Endothelial cell of umbilical vein (primary cell): ENCODE measurements around the gene PAK4. TPM values are rescaled to one million over a fixed set of nuclear protein-coding genes. Genes with fewer than 3 reads are reported as not detected.

Experiments
- BruUV-seq: library from RNA; stranded (reverse); fragments of 400-500 nt; replicated peaks from 2 replicates; lab custom pipeline; 2021; lab: Mats Ljungman, UMichigan
- CTCF ChIA-PET: fragments of 300-600, 350-600 bp; sonication (Branson Sonifier 250); formaldehyde crosslinking; loops from one replicate; lab custom pipeline; 2021; ENCODE audit warnings: antibody characterized with exemption, inconsistent platforms; lab: Charles Lee
- POLR2A ChIA-PET: fragments of 300-600, 350-600 bp; sonication (Branson Sonifier 250); formaldehyde crosslinking; loops from one replicate; lab custom pipeline; 2021; ENCODE audit warnings: antibody characterized with exemption, inconsistent platforms; lab: Charles Lee
- DNase-seq: peaks from one replicate; pipeline ENCODE4 v3.0.0-alpha.2; 2011; ENCODE audit warnings: low read depth, low spot score
- FAIRE-seq: peaks from 2 replicates; lab custom pipeline; 2011; peaks lifted over from hg19 to GRCh38; lab: Jason Lieb, UNC
- H2AFZ ChIP-seq: 2 replicates; pipeline ENCODE4 v1.6.0; 2012; ENCODE audit warnings: low read depth, low read length, control low read depth, inconsistent platforms
- H3K27ac ChIP-seq: 2 replicates; pipeline ENCODE4 v1.5.1; 2011; ENCODE audit warnings: low read depth, mild to moderate bottlenecking, control low read depth, low read length, moderate library complexity; ENCODE audit not compliant: insufficient read depth
- H3K27me3 ChIP-seq, 2 experiments: 2 replicates each; pipeline versions ENCODE4 v1.6.0 to v1.6.1; 2011; ENCODE audit warnings: low read length in 2 of 2, mixed read lengths in 1 of 2; ENCODE audit not compliant: control insufficient read depth in 2 of 2, insufficient read depth in 2 of 2
- H3K36me3 ChIP-seq, 2 experiments: 2 replicates in 1 of 2; 3 replicates in 1 of 2; pipeline ENCODE4 v1.5.1; 2011; ENCODE audit warnings: low read length in 2 of 2, mild to moderate bottlenecking in 1 of 2, moderate library complexity in 1 of 2; ENCODE audit not compliant: control insufficient read depth in 2 of 2, insufficient read depth in 2 of 2; ENCODE audit errors: extremely low read depth in 1 of 2
- H3K4me1 ChIP-seq: 3 replicates; pipeline ENCODE4 v1.5.1; 2011; ENCODE audit warnings: mild to moderate bottlenecking, low read length; ENCODE audit not compliant: control insufficient read depth, insufficient read depth; ENCODE audit errors: extremely low read depth
- H3K4me2 ChIP-seq: 2 replicates; pipeline ENCODE4 v1.6.1; 2011; ENCODE audit warnings: low read length, control low read depth, mixed read lengths; ENCODE audit not compliant: insufficient read depth
- H3K4me3 ChIP-seq, 3 experiments: fragments of 200-600 bp in 1 of 3; sonication (generic), shearing (Covaris generic) in 1 of 3; replicated peaks in 1 of 3; 2 replicates each; pipeline ENCODE4 v1.5.1; 2011 to 2016; ENCODE audit warnings: control low read depth in 3 of 3, low read length in 3 of 3, mild to moderate bottlenecking in 2 of 3, inconsistent platforms in 1 of 3, low read depth in 1 of 3, moderate library complexity in 1 of 3; ENCODE audit not compliant: insufficient read depth in 1 of 3
- H3K79me2 ChIP-seq: 2 replicates; pipeline ENCODE4 v1.6.0; 2012; ENCODE audit warnings: low read length, inconsistent platforms; ENCODE audit not compliant: control insufficient read depth, insufficient read depth
- H3K9ac ChIP-seq: replicated peaks from 2 replicates; pipeline ENCODE3; 2011; ENCODE audit warnings: low read length, control low read depth; ENCODE audit not compliant: insufficient read depth; ENCODE audit errors: extremely low read depth
- H3K9me1 ChIP-seq: replicated peaks from 3 replicates; pipeline ENCODE4 v1.6.0; 2011; ENCODE audit warnings: mild to moderate bottlenecking, low read length; ENCODE audit not compliant: control insufficient read depth, insufficient read depth; ENCODE audit errors: extremely low read depth
- H3K9me3 ChIP-seq: replicated peaks from 2 replicates; pipeline ENCODE4 v1.5.1; 2012; ENCODE audit warnings: low read length, inconsistent platforms; ENCODE audit not compliant: control insufficient read depth, insufficient read depth
- H4K20me1 ChIP-seq: replicated peaks from 2 replicates; pipeline ENCODE3; 2011; ENCODE audit warnings: mild to moderate bottlenecking, low read length; ENCODE audit not compliant: control insufficient read depth, insufficient read depth; ENCODE audit errors: extremely low read depth
- EZH2 ChIP-seq: IDR thresholded peaks from 2 replicates; pipeline ENCODE4 v1.6.1; 2012; ENCODE audit warnings: borderline replicate concordance, low read depth, mild to moderate bottlenecking, moderate library complexity, low read length, inconsistent platforms; ENCODE audit not compliant: severe bottlenecking
- FOS ChIP-seq: IDR thresholded peaks from 2 replicates; pipeline ENCODE4 v1.6.1; 2011; ENCODE audit warnings: mild to moderate bottlenecking, low read length, moderate library complexity, borderline replicate concordance; ENCODE audit not compliant: insufficient read depth
- GATA2 ChIP-seq: IDR thresholded peaks from 2 replicates; pipeline ENCODE4 v1.7.0; 2011; ENCODE audit warnings: low read depth, mild to moderate bottlenecking, moderate library complexity, mixed read lengths, low read length; ENCODE audit not compliant: insufficient read length, insufficient read depth
- JUN ChIP-seq: IDR thresholded peaks from 2 replicates; pipeline ENCODE4 v1.6.1; 2011; ENCODE audit warnings: borderline replicate concordance, low read depth; ENCODE audit not compliant: insufficient read length, insufficient read depth
- MYC ChIP-seq: IDR thresholded peaks from one replicate; pipeline ENCODE4 v1.6.1; 2011; ENCODE audit warnings: mild to moderate bottlenecking, low read depth, low read length
- POLR2A ChIP-seq: IDR thresholded peaks from 2 replicates; pipeline ENCODE4 v1.6.1; 2012; ENCODE audit warnings: low read depth, mild to moderate bottlenecking, control low read depth, low read length
- POLR2AphosphoS5 ChIP-seq: IDR thresholded peaks from 2 replicates; pipeline ENCODE4 v1.6.1; 2012; ENCODE audit warnings: low read depth, mild to moderate bottlenecking, control low read depth, low read length, moderate library complexity; ENCODE audit not compliant: insufficient read depth
- dilution Hi-C: fragments of 300-500 bp; cut with MboI; formaldehyde crosslinking; loops from one replicate; pipeline ENCODE4 v1.15.0; 2019; ENCODE audit warnings: low sequenced_read_pairs; ENCODE audit not compliant: extremely low pct_ligation_motif_present
- intact Hi-C: fragments of 100-400 bp; cut with micrococcal nuclease; formaldehyde crosslinking; loops from one replicate; pipeline ENCODE4 v1.10.0; 2022
- polyA plus RNA-seq, 4 experiments: library from polyadenylated mRNA; depleted of rRNA in 3 of 4; stranded (reverse) in 3 of 4; unstranded in 1 of 4; fragments of >200 nt; gene quantifications; 2 replicates each; pipeline versions ENCODE4 v1.2.1 to v1.2.3, GENCODE V29; 2011 to 2012; ENCODE audit warnings: missing spikeins in 1 of 4
- total RNA-seq: library from RNA; stranded (reverse); gene quantifications from 2 replicates; pipeline ENCODE4 v1.2.3, GENCODE V29; 2021
- TF ChIP-seq, protein P1 (sequence below): IDR thresholded peaks from 2 replicates; pipeline ENCODE4 v1.6.1; 2011; ENCODE audit not compliant: insufficient read depth, insufficient read length
- TF ChIP-seq, protein P2 (sequence below), 2 donors: IDR thresholded peaks; 1 replicate in 1 of 2; 2 replicates in 1 of 2; pipeline ENCODE4 v1.5.1; 2011; ENCODE audit warnings: low read length in 2 of 2, mild to moderate bottlenecking in 2 of 2, moderate library complexity in 2 of 2, control low read depth in 1 of 2, inconsistent platforms in 1 of 2, low read depth in 1 of 2; ENCODE audit not compliant: insufficient read depth in 1 of 2; ENCODE audit errors: extremely low read depth in 1 of 2

PAK4 gene
- total and polyA plus RNA-seq, 2 donors (not counting 3 experiments of a cell fraction or from before 2014, with no cell fraction given) = 39.8 to 55.4 TPM

DNA sequence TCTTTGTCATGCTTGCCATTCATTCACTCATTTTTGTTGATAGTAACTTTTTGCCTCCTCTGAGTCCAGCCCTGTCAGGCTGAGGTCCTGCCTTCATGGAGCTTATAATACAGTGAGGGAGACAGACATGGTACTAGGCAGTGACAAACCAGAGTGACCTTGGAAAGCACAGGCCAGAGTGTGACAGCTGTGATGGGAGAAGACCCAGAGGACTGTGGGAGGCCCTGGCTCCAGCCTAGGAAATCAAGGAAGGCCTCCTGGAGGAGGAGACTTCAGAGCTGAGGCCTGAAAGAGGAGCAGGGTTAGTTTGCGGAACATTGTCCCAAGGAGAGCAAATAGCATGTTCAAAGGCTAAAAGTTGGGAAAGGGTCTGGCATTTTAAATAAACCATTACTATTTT, 20.5 kb downstream of the PAK4 start:
- no peak for TF ChIP-seq POLR2A
- no peak for TF ChIP-seq POLR2AphosphoS5
- TF ChIP-seq FOS = no peak
- no peak for TF ChIP-seq JUN
- TF ChIP-seq, protein P1, sequence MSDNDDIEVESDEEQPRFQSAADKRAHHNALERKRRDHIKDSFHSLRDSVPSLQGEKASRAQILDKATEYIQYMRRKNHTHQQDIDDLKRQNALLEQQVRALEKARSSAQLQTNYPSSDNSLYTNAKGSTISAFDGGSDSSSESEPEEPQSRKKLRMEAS = no peak
- TF ChIP-seq MYC = no peak
- TF ChIP-seq, protein P2, sequence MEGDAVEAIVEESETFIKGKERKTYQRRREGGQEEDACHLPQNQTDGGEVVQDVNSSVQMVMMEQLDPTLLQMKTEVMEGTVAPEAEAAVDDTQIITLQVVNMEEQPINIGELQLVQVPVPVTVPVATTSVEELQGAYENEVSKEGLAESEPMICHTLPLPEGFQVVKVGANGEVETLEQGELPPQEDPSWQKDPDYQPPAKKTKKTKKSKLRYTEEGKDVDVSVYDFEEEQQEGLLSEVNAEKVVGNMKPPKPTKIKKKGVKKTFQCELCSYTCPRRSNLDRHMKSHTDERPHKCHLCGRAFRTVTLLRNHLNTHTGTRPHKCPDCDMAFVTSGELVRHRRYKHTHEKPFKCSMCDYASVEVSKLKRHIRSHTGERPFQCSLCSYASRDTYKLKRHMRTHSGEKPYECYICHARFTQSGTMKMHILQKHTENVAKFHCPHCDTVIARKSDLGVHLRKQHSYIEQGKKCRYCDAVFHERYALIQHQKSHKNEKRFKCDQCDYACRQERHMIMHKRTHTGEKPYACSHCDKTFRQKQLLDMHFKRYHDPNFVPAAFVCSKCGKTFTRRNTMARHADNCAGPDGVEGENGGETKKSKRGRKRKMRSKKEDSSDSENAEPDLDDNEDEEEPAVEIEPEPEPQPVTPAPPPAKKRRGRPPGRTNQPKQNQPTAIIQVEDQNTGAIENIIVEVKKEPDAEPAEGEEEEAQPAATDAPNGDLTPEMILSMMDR (IDR thresholded peaks at IDR 0.05; ENCODE audit: extremely low read depth in 1 of 2, insufficient read depth in 1 of 2, low read depth in 1 of 2, low read length in 2 of 2) = no peak
- TF ChIP-seq EZH2 = no peak
- TF ChIP-seq GATA2 = no peak
- H2AFZ ChIP-seq = no peak overlapping the region
- ChIA-PET POLR2A (no interaction called here), CTCF (interaction anchor here (1.0 to 3.9 kb wide), 4 partner anchors 10 to 252 kb away, joined by 3 to 16 read pairs (median 6); no protein-coding TSS in a partner anchor)
- BruUV-seq = no TSS peak
- H3K27me3 ChIP-seq = no peaks in the 10 kb centered on the region
- H3K9me1 ChIP-seq = no peaks in the 10 kb centered on the region
- dilution Hi-C loops (no loop called here), intact Hi-C loops (no loop called here)
- H3K36me3 ChIP-seq = peaks cover 0 to 3% of the 10 kb centered on the region in 2 experiments
- no peak overlapping the region for H3K4me2 ChIP-seq
- FAIRE-seq = no peak
- peaks cover 55% of the 10 kb centered on the region for H3K79me2 ChIP-seq
- no peak overlapping the region for H3K27ac ChIP-seq
- H3K9ac ChIP-seq = no peak overlapping the region
- H3K4me3 ChIP-seq = no peak overlapping the region
- H3K9me3 ChIP-seq = no peaks in the 10 kb centered on the region
- DNase-seq = no peak
- H4K20me1 ChIP-seq = peaks cover 3% of the 10 kb centered on the region
- peaks cover 19% of the 10 kb centered on the region for H3K4me1 ChIP-seq
